Upper lobe of left lung (tissue), 6 donors: ENCODE measurements around the gene SERPINA3. TPM values are rescaled to one million over a fixed set of nuclear protein-coding genes. Genes with fewer than 3 reads are reported as not detected.
A peak's percentile ranks its signal among the peaks of the same experiment; 100 is the strongest.

Experiments
- ATAC-seq, 2 donors: fragments of 200-7000 bp; cut with Tn5 transposase; one replicate each; pipeline ENCODE4 v1.9.1; 2022; ENCODE audit warnings: mild to moderate bottlenecking in 2 of 2, moderate library complexity in 2 of 2; ENCODE audit not compliant: low FRiP score in 2 of 2
- DNase-seq, 2 donors: peaks; one replicate each; pipeline ENCODE4 v3.0.0-alpha.2; 2019 to 2020
- H3K27ac ChIP-seq, 4 donors: fragments of 200-600 bp; sonication (generic); one replicate each; pipeline ENCODE4 v1.5.1; 2016 to 2019
- H3K27me3 ChIP-seq, 4 donors: fragments of 200-600 bp; sonication (generic); one replicate each; pipeline ENCODE4 v1.5.1; 2017 to 2019
- H3K36me3 ChIP-seq, 4 donors: fragments of 200-600 bp; sonication (generic); one replicate each; pipeline ENCODE4 v1.5.1; 2016 to 2019
- H3K4me1 ChIP-seq, 4 donors: fragments of 200-600 bp; sonication (generic); one replicate each; pipeline ENCODE4 v1.5.1; 2018 to 2019
- H3K4me3 ChIP-seq, 4 donors: fragments of 200-600 bp; sonication (generic); one replicate each; pipeline ENCODE4 v1.5.1; 2017 to 2019; ENCODE audit warnings: mild to moderate bottlenecking in 2 of 4, moderate library complexity in 1 of 4
- H3K9me3 ChIP-seq, 4 donors: fragments of 200-600 bp; sonication (generic); one replicate each; pipeline ENCODE4 v1.5.1; 2018 to 2019
- EP300 ChIP-seq, 4 donors: sonication (generic); formaldehyde crosslinking; IDR thresholded peaks; one replicate each; pipeline ENCODE4 v1.5.1; 2017; ENCODE audit warnings: antibody characterized with exemption in 4 of 4, control low read depth in 2 of 4
- POLR2A ChIP-seq, 4 donors: fragments of 450-650 bp; IDR thresholded peaks; one replicate each; pipeline ENCODE4 v1.5.1; 2016 to 2017; ENCODE audit warnings: antibody characterized with exemption in 4 of 4, mild to moderate bottlenecking in 2 of 4
- POLR2AphosphoS5 ChIP-seq, 2 donors: sonication (generic); formaldehyde crosslinking; IDR thresholded peaks; one replicate each; pipeline ENCODE4 v1.5.1; 2017; ENCODE audit warnings: antibody characterized with exemption in 2 of 2
- WGBS, 2 donors: methylation state at CpG; one replicate each; pipeline ENCODE4 v1.1.5; 2017 to 2018; 5-methylcytosine and 5-hydroxymethylcytosine counted together
- total RNA-seq, 6 donors: library from RNA; depleted of rRNA in 4 of 6; stranded (reverse); fragments of >200 nt in 4 of 6; gene quantifications; one replicate each; pipeline versions ENCODE4 v1.1.0 to v1.2.1, GENCODE V29; 2016 to 2021
- TF ChIP-seq, protein P1 (sequence below), 6 experiments: fragments of 450-650 bp in 4 of 6; fragments of 200-600 bp in 2 of 6; sonication (generic) in 2 of 6; IDR thresholded peaks; one replicate each; pipeline ENCODE4 v1.5.1; 2016 to 2019; ENCODE audit warnings: antibody characterized with exemption in 6 of 6
- donor health status: DM: no; HTN: no; CAD: no; lungs with moderate emphysema.
- donor health status: DM: no; HTN: yes; CAD: no; lungs with severe emphysema.

The SERPINA3 gene
- total RNA-seq, 6 donors from 2014 or later: 32.5 to 111 (median 55.4) TPM

DNA sequence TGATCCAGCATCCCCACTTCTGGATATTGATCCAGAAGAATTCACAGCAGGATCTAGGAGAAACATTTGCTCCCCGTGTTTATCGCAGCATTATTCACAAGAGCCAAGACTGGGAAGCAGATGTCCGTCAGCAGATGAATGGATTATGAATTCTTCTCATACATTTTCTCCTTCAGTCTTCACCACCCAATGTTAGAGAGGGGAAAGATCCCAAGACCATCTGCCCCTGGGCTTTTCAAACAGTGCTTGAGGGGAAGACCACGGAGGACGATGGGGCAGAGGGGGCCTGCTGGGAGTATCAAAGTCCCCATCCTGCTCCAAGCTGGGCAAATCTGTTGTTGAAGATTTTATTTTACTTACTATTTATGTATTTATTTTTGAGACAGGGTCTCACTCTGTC, 41.1 kb downstream of the SERPINA3 start:
- H3K9me3 ChIP-seq: peaks cover 0 to 11% (median 6%) of the 10 kb centered on the region in 4 donors
- TF ChIP-seq POLR2AphosphoS5 (IDR thresholded peaks at IDR 0.05): no peak
- TF ChIP-seq EP300 (IDR thresholded peaks at IDR 0.05): no peak
- TF ChIP-seq, protein P1, sequence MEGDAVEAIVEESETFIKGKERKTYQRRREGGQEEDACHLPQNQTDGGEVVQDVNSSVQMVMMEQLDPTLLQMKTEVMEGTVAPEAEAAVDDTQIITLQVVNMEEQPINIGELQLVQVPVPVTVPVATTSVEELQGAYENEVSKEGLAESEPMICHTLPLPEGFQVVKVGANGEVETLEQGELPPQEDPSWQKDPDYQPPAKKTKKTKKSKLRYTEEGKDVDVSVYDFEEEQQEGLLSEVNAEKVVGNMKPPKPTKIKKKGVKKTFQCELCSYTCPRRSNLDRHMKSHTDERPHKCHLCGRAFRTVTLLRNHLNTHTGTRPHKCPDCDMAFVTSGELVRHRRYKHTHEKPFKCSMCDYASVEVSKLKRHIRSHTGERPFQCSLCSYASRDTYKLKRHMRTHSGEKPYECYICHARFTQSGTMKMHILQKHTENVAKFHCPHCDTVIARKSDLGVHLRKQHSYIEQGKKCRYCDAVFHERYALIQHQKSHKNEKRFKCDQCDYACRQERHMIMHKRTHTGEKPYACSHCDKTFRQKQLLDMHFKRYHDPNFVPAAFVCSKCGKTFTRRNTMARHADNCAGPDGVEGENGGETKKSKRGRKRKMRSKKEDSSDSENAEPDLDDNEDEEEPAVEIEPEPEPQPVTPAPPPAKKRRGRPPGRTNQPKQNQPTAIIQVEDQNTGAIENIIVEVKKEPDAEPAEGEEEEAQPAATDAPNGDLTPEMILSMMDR (IDR thresholded peaks at IDR 0.05): no peak
- no peak for TF ChIP-seq POLR2A (IDR thresholded peaks at IDR 0.05)
- H3K4me1 ChIP-seq: no peaks in the 10 kb centered on the region
- no peaks in the 10 kb centered on the region for H3K36me3 ChIP-seq
- H3K27ac ChIP-seq: no peak overlapping the region
- no peaks in the 10 kb centered on the region for H3K27me3 ChIP-seq
- ATAC-seq (no peak), DNase-seq (no peak)
- H3K4me3 ChIP-seq: no peak overlapping the region
- 83 to 93% methylated on average over 5 of the region's 5 CpGs for WGBS, 2 donors

DNA sequence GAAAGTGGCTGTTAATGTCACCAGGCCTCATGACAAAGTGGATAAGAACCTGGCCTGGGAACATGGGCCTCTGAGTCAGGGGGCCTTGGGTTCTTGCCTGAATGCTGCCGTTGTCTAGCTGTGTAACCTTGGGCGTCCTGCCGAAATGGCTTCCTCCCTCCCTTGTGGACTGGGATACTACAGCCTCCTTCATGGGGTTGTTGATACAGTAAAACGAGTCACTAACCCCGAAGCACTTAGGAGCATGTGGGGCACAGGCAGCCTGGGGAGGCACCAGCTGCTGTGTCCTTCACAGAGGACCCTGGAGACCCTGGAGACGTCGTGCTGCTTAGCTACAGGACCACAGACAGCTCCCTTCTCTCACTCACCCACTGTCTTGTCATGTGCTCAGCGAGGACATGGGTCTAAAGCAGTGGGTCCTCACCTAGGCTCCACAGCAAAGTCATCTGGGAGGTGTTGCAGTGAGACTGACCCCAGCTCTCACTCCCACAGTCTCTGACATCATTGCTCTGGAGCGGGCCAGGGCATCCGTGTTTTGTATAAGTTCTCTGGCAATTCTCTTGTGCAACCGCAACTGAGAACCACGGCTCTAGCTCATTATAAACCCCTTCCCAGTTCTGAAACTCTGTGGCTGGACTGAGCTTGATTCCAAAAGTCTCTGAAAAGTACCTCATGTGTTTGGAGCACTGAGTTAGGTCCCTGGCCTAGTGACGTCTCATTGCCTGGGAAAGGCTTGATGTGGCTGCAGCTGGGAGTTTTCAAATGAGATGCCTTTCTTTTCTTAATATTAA, 42.1 kb downstream of the SERPINA3 start:
- no peak for TF ChIP-seq POLR2A (IDR thresholded peaks at IDR 0.05)
- TF ChIP-seq, protein P1 (IDR thresholded peaks at IDR 0.05): no peak
- TF ChIP-seq POLR2AphosphoS5 (IDR thresholded peaks at IDR 0.05): no peak
- TF ChIP-seq EP300 (IDR thresholded peaks at IDR 0.05): no peak
- DNase-seq (no peak), ATAC-seq (peak in 1 of 2 donors; percentile 17)
- Histone ChIP-seq H3K36me3 (no peaks in the 10 kb centered on the region), H3K9me3 (peaks cover 0 to 2% (median 0%) of the 10 kb centered on the region in 4 donors), H3K4me1 (no peaks in the 10 kb centered on the region), H3K27me3 (no peaks in the 10 kb centered on the region), H3K4me3 (no peak overlapping the region), H3K27ac (no peak overlapping the region)
- 61 to 75% methylated on average over 7 to 11 of the region's 13 CpGs for WGBS, 2 donors

- no peaks in the 10 kb centered on the region for H3K9me3 ChIP-seq
- 54 to 74% methylated on average over 11 of the region's 11 CpGs for WGBS, 2 donors
- H3K36me3 ChIP-seq: no peaks in the 10 kb centered on the region
- H3K4me1 ChIP-seq: no peaks in the 10 kb centered on the region
- DNase-seq: no peak
- no peak overlapping the region for H3K4me3 ChIP-seq
- no peak for TF ChIP-seq POLR2A (IDR thresholded peaks at IDR 0.05)
- no peak for TF ChIP-seq POLR2AphosphoS5 (IDR thresholded peaks at IDR 0.05)
- TF ChIP-seq, protein P1 (IDR thresholded peaks at IDR 0.05): no peak
- no peak for TF ChIP-seq EP300 (IDR thresholded peaks at IDR 0.05)
- no peaks in the 10 kb centered on the region for H3K27me3 ChIP-seq
- H3K27ac ChIP-seq: no peak overlapping the region
- no peak for ATAC-seq
Measured at GRCh38 chr14:94655169-94655710, 43.0 kb downstream of the SERPINA3 start.

GRCh38 chr14:94656043-94656442, 43.9 kb downstream of the SERPINA3 start:
- Histone ChIP-seq H3K27me3 (no peaks in the 10 kb centered on the region), H3K9me3 (no peaks in the 10 kb centered on the region), H3K4me1 (no peaks in the 10 kb centered on the region), H3K36me3 (no peaks in the 10 kb centered on the region), H3K27ac (no peak overlapping the region), H3K4me3 (no peak overlapping the region)
- no peak for DNase-seq
- no peak for TF ChIP-seq POLR2A (IDR thresholded peaks at IDR 0.05)
- TF ChIP-seq, protein P1 (IDR thresholded peaks at IDR 0.05): no peak
- TF ChIP-seq POLR2AphosphoS5 (IDR thresholded peaks at IDR 0.05): no peak
- TF ChIP-seq EP300 (IDR thresholded peaks at IDR 0.05): no peak
- no peak for ATAC-seq
- 90 to 96% methylated on average over 4 of the region's 4 CpGs for WGBS, 2 donors
